Lower lobe of right lung (tissue), 2 donors: ENCODE data around the gene RAD51B. TPM values are rescaled to one million over a fixed set of nuclear protein-coding genes. Genes with fewer than 3 reads are reported as not detected.

ENCODE experiments used
- ATAC-seq, 2 donors: fragments of 200-7000 bp; cut with Tn5 transposase; one replicate each; pipeline ENCODE4 v1.9.1; 2020 to 2022; ENCODE audit warnings: mild to moderate bottlenecking in 2 of 2, moderate library complexity in 2 of 2
- DNase-seq: peaks from one replicate; pipeline ENCODE4 v3.0.0-alpha.2; 2020
- H3K27ac ChIP-seq: fragments of 200-600 bp; one replicate; pipeline ENCODE4 v1.8.0; 2022
- H3K27me3 ChIP-seq: fragments of 200-600 bp; one replicate; pipeline ENCODE4 v1.8.0; 2022; ENCODE audit warnings: low read depth
- H3K36me3 ChIP-seq: fragments of 200-600 bp; one replicate; pipeline ENCODE4 v1.8.0; 2022; ENCODE audit warnings: mild to moderate bottlenecking
- H3K4me1 ChIP-seq: fragments of 200-600 bp; one replicate; pipeline ENCODE4 v1.8.0; 2022
- H3K4me3 ChIP-seq: fragments of 200-600 bp; one replicate; pipeline ENCODE4 v1.8.0; 2022; ENCODE audit warnings: mild to moderate bottlenecking
- H3K9me3 ChIP-seq: fragments of 200-600 bp; one replicate; pipeline ENCODE4 v1.8.0; 2022
- CTCF ChIP-seq: fragments of 200-600 bp; IDR thresholded peaks from one replicate; pipeline ENCODE4 v1.8.0; 2022; ENCODE audit warnings: antibody characterized with exemption, mild to moderate bottlenecking
- intact Hi-C: fragments of 100-400 bp; cut with DNase I; formaldehyde crosslinking; loops from one replicate; pipeline ENCODE4 v1.11.0; 2022
- total RNA-seq: library from RNA; stranded (reverse); fragmentation: NEBNext Ultra II Directional; extraction: Animal tissue kit (Norgen Biotek cat#: 25700); gene quantifications from one replicate; pipeline ENCODE4 v1.2.1, GENCODE V29; 2021
- donor health status: DM: no; HTN: yes; CAD: no; lungs with severe emphysema.

RAD51B gene
- total RNA-seq, 1 donor from 2014 or later = 22.2 TPM

GRCh38 chr14:67919259-67920032 is 99.9 kb downstream of the RAD51B start:
- Histone ChIP-seq H3K4me3 (no peak overlapping the region), H3K4me1 (no peaks in the 10 kb centered on the region), H3K27me3 (no peaks in the 10 kb centered on the region), H3K27ac (no peak overlapping the region), H3K36me3 (no peaks in the 10 kb centered on the region), H3K9me3 (no peaks in the 10 kb centered on the region)
- intact Hi-C loops = no loop called here
- no peak for TF ChIP-seq CTCF
- ATAC-seq = no peak
- no peak for DNase-seq

GRCh38 chr14:67926821-67927220 is 107.2 kb downstream of the RAD51B start:
- peaks cover 9% of the 10 kb centered on the region for H3K9me3 ChIP-seq
- H3K27ac ChIP-seq = no peak overlapping the region
- intact Hi-C loops = no loop called here
- TF ChIP-seq CTCF = no peak
- no peaks in the 10 kb centered on the region for H3K27me3 ChIP-seq
- no peak for ATAC-seq
- no peaks in the 10 kb centered on the region for H3K36me3 ChIP-seq
- no peaks in the 10 kb centered on the region for H3K4me1 ChIP-seq
- DNase-seq = no peak
- no peak overlapping the region for H3K4me3 ChIP-seq

GRCh38 chr14:67927244-67927643 is 107.7 kb downstream of the RAD51B start:
- Histone ChIP-seq H3K4me1 (no peaks in the 10 kb centered on the region), H3K36me3 (no peaks in the 10 kb centered on the region), H3K9me3 (peaks cover 9% of the 10 kb centered on the region), H3K27ac (no peak overlapping the region), H3K27me3 (no peaks in the 10 kb centered on the region), H3K4me3 (no peak overlapping the region)
- no peak for DNase-seq
- no peak for TF ChIP-seq CTCF
- no peak for ATAC-seq
- intact Hi-C loops = no loop called here

- H3K27me3 ChIP-seq = no peaks in the 10 kb centered on the region
- TF ChIP-seq CTCF = no peak
- no peak overlapping the region for H3K27ac ChIP-seq
- ATAC-seq = no peak
- no peaks in the 10 kb centered on the region for H3K36me3 ChIP-seq
- H3K9me3 ChIP-seq = peaks cover 9% of the 10 kb centered on the region
- intact Hi-C loops = no loop called here
- H3K4me3 ChIP-seq = no peak overlapping the region
- H3K4me1 ChIP-seq = no peaks in the 10 kb centered on the region
- DNase-seq = no peak
These were observed 108.8 kb downstream of the RAD51B start for GRCh38 chr14:67928375-67928774.

- Histone ChIP-seq H3K9me3 (peaks cover 9% of the 10 kb centered on the region), H3K4me3 (no peak overlapping the region), H3K36me3 (no peaks in the 10 kb centered on the region), H3K27me3 (no peaks in the 10 kb centered on the region), H3K4me1 (peaks cover 7% of the 10 kb centered on the region), H3K27ac (no peak overlapping the region)
- intact Hi-C loops = loop anchor here (10.0 kb wide), 1 partner anchor 902 kb away; no protein-coding TSS in a partner anchor
- TF ChIP-seq CTCF = no peak
- no peak for ATAC-seq
- no peak for DNase-seq
These were observed 113.2 kb downstream of the RAD51B start for GRCh38 chr14:67932708-67933246.
